Smooth muscle cell (in vitro differentiated cells): ENCODE data around the gene ETV3L. TPM values are rescaled to one million over a fixed set of nuclear protein-coding genes. Genes with fewer than 3 reads are reported as not detected.

Source experiments
- DNase-seq: peaks from one replicate; lab custom pipeline; 2025; ENCODE audit not compliant: unreplicated experiment; lab: John Stamatoyannopoulos, UW
- H2AFZ ChIP-seq: fragments of 200-600 bp; sonication (generic); 2 replicates; pipeline ENCODE4 v1.6.0; 2016; ENCODE audit warnings: antibody characterized with exemption, low read depth, mild to moderate bottlenecking
- H3F3A ChIP-seq: fragments of 200-600 bp; sonication (generic); 2 replicates; pipeline ENCODE4 v1.6.0; 2017; ENCODE audit warnings: antibody characterized with exemption, low read depth
- H3K27ac ChIP-seq: fragments of 200-600 bp; sonication (generic); 2 replicates; pipeline ENCODE4 v1.5.1; 2016; ENCODE audit warnings: low read depth, mild to moderate bottlenecking
- H3K27me3 ChIP-seq: fragments of 200-600 bp; sonication (generic); 2 replicates; pipeline ENCODE4 v1.6.1; 2016; ENCODE audit warnings: low read depth, mild to moderate bottlenecking
- H3K36me3 ChIP-seq: fragments of 200-600 bp; sonication (generic); 2 replicates; pipeline ENCODE4 v1.5.1; 2016; ENCODE audit warnings: low read depth
- H3K4me1 ChIP-seq: fragments of 200-600 bp; sonication (generic); 2 replicates; pipeline ENCODE4 v1.5.1; 2016; ENCODE audit warnings: low read depth
- H3K4me2 ChIP-seq: fragments of 200-600 bp; sonication (generic); 2 replicates; pipeline ENCODE4 v1.6.0; 2016; ENCODE audit warnings: mild to moderate bottlenecking
- H3K4me3 ChIP-seq: fragments of 200-600 bp; sonication (generic); 2 replicates; pipeline ENCODE4 v1.5.1; 2016; ENCODE audit warnings: mild to moderate bottlenecking
- H3K79me2 ChIP-seq: fragments of 200-600 bp; sonication (generic); 2 replicates; pipeline ENCODE4 v1.6.0; 2016; ENCODE audit warnings: low read depth, mild to moderate bottlenecking
- H3K9ac ChIP-seq: fragments of 200-600 bp; sonication (generic); 2 replicates; pipeline ENCODE4 v1.6.0; 2016; ENCODE audit warnings: low read depth
- H3K9me3 ChIP-seq: fragments of 200-600 bp; sonication (generic); replicated peaks from 2 replicates; pipeline ENCODE4 v1.5.1; 2016; ENCODE audit warnings: low read depth
- H4K20me1 ChIP-seq: fragments of 200-600 bp; sonication (generic); 2 replicates; pipeline ENCODE4 v1.6.0; 2016; ENCODE audit warnings: low read depth
- CTCF ChIP-seq: fragments of 200-600 bp; sonication (generic); IDR thresholded peaks from 2 replicates; pipeline ENCODE4 v1.5.1; 2017; ENCODE audit warnings: borderline replicate concordance, mild to moderate bottlenecking, antibody characterized with exemption; ENCODE audit not compliant: insufficient read depth, poor library complexity, severe bottlenecking
- WGBS: methylation state at CpG from one replicate; pipeline ENCODE4 v1.1.7; 2016; ENCODE audit warnings: low lambda C conversion rate; 5-methylcytosine and 5-hydroxymethylcytosine counted together
- polyA plus RNA-seq: library from polyadenylated mRNA; unstranded; fragments of >200 nt; fragmentation: Nextera tagmentation; extraction: Ambion mirVana; gene quantifications from 2 replicates; pipeline ENCODE4 v1.2.1, GENCODE V29; 2016
- total RNA-seq: library from RNA; depleted of rRNA; stranded (reverse); fragments of >200 nt; gene quantifications from 2 replicates; pipeline ENCODE4 v1.2.3, GENCODE V29; 2014

ETV3L gene
- total and polyA plus RNA-seq, 2 experiments from 2014 or later, result not detected

GRCh38 chr1:157097692-157098091 is 1.9 kb downstream of the ETV3L start:
- no peaks in the 10 kb centered on the region for H3K9me3 ChIP-seq
- H3K27me3 ChIP-seq, result no peaks in the 10 kb centered on the region
- H4K20me1 ChIP-seq, result no peaks in the 10 kb centered on the region
- no peak overlapping the region for H3K9ac ChIP-seq
- H3K4me2 ChIP-seq, result no peak overlapping the region
- no peak overlapping the region for H3K27ac ChIP-seq
- H2AFZ ChIP-seq, result no peak overlapping the region
- no peaks in the 10 kb centered on the region for H3K79me2 ChIP-seq
- TF ChIP-seq CTCF, result no peak
- H3K4me1 ChIP-seq, result no peaks in the 10 kb centered on the region
- 92% methylated on average over 6 of the region's 6 CpGs for WGBS
- H3K36me3 ChIP-seq, result no peaks in the 10 kb centered on the region
- no peak for DNase-seq
- H3K4me3 ChIP-seq, result no peak overlapping the region
- no peaks in the 10 kb centered on the region for H3F3A ChIP-seq

- H3K4me1 ChIP-seq, result no peaks in the 10 kb centered on the region
- no peaks in the 10 kb centered on the region for H3K36me3 ChIP-seq
- no peaks in the 10 kb centered on the region for H3K9me3 ChIP-seq
- 86% methylated on average over 6 of the region's 6 CpGs for WGBS
- no peak overlapping the region for H3K4me3 ChIP-seq
- H3K79me2 ChIP-seq, result no peaks in the 10 kb centered on the region
- TF ChIP-seq CTCF, result no peak
- no peak overlapping the region for H3K27ac ChIP-seq
- no peak overlapping the region for H2AFZ ChIP-seq
- H3K27me3 ChIP-seq, result no peaks in the 10 kb centered on the region
- no peak for DNase-seq
- H3K4me2 ChIP-seq, result no peak overlapping the region
- H3K9ac ChIP-seq, result no peak overlapping the region
- no peaks in the 10 kb centered on the region for H3F3A ChIP-seq
- H4K20me1 ChIP-seq, result no peaks in the 10 kb centered on the region
Observed at GRCh38 chr1:157096881-157097280, 2.7 kb downstream of the ETV3L start.

- Histone ChIP-seq H3K79me2 (no peaks in the 10 kb centered on the region), H2AFZ (no peak overlapping the region), H3K4me1 (no peaks in the 10 kb centered on the region), H3K4me2 (no peak overlapping the region), H3K9me3 (no peaks in the 10 kb centered on the region), H3K4me3 (no peak overlapping the region), H3K27me3 (no peaks in the 10 kb centered on the region), H4K20me1 (no peaks in the 10 kb centered on the region), H3K36me3 (no peaks in the 10 kb centered on the region), H3K9ac (no peak overlapping the region), H3F3A (no peaks in the 10 kb centered on the region), H3K27ac (no peak overlapping the region)
- no peak for DNase-seq
- WGBS, result 69% methylated on average over 2 of the region's 2 CpGs
- TF ChIP-seq CTCF, result no peak
Observed at GRCh38 chr1:157095551-157095950, 4.1 kb downstream of the ETV3L start.

- Histone ChIP-seq H3K27me3 (no peaks in the 10 kb centered on the region), H3K4me2 (no peak overlapping the region), H2AFZ (no peak overlapping the region), H3K79me2 (no peaks in the 10 kb centered on the region), H3K27ac (no peak overlapping the region), H3F3A (peaks cover 3% of the 10 kb centered on the region), H3K4me1 (no peaks in the 10 kb centered on the region), H3K36me3 (no peaks in the 10 kb centered on the region), H3K9ac (no peak overlapping the region), H4K20me1 (no peaks in the 10 kb centered on the region), H3K9me3 (no peaks in the 10 kb centered on the region), H3K4me3 (no peak overlapping the region)
- WGBS, result 85% methylated on average over 4 of the region's 4 CpGs
- DNase-seq, result no peak
- no peak for TF ChIP-seq CTCF
Observed at GRCh38 chr1:157095091-157095490, 4.5 kb downstream of the ETV3L start.
